Measurements from ENCODE around the gene BEND2. TPM values are rescaled to one million over a fixed set of nuclear protein-coding genes. Genes with fewer than 3 reads are reported as not detected.

BEND2 gene
- total RNA-seq, 4 donors from 2014 or later, result not detected

GRCh38 chrX:18129690-18130089 is 91.0 kb downstream of the BEND2 start:
- in situ Hi-C loops (cut with MboI; ENCODE audit: low pct_ligation_motif_present in 1 of 4, low pct_unique_long_range_greater_than_20kb in 1 of 4, low sequenced_read_pairs in 3 of 4) (no loop called here), intact Hi-C loops (cut with DNase I; ENCODE audit: low total_unique reads) (no loop called here)
- Histone ChIP-seq H3K9me3 (no peaks in the 10 kb centered on the region), H3K4me3 (no peak overlapping the region), H3K36me3 (no peaks in the 10 kb centered on the region), H3K27ac (no peak overlapping the region), H3K4me1 (no peaks in the 10 kb centered on the region), H3K27me3 (no peaks in the 10 kb centered on the region)
- 72 to 82% methylated on average over 2 to 8 of the region's 8 CpGs for WGBS, 2 donors (ENCODE audit: low coverage in 1 of 2)
- no peak for TF ChIP-seq EP300 (IDR thresholded peaks at IDR 0.05; ENCODE audit: low read depth)
- TF ChIP-seq POLR2AphosphoS5 (IDR thresholded peaks at IDR 0.05), result no peak
- TF ChIP-seq, protein P1, sequence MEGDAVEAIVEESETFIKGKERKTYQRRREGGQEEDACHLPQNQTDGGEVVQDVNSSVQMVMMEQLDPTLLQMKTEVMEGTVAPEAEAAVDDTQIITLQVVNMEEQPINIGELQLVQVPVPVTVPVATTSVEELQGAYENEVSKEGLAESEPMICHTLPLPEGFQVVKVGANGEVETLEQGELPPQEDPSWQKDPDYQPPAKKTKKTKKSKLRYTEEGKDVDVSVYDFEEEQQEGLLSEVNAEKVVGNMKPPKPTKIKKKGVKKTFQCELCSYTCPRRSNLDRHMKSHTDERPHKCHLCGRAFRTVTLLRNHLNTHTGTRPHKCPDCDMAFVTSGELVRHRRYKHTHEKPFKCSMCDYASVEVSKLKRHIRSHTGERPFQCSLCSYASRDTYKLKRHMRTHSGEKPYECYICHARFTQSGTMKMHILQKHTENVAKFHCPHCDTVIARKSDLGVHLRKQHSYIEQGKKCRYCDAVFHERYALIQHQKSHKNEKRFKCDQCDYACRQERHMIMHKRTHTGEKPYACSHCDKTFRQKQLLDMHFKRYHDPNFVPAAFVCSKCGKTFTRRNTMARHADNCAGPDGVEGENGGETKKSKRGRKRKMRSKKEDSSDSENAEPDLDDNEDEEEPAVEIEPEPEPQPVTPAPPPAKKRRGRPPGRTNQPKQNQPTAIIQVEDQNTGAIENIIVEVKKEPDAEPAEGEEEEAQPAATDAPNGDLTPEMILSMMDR (IDR thresholded peaks at IDR 0.05), result no peak
- TF ChIP-seq POLR2A (IDR thresholded peaks at IDR 0.05), result no peak
- no peak for DNase-seq

DNA sequence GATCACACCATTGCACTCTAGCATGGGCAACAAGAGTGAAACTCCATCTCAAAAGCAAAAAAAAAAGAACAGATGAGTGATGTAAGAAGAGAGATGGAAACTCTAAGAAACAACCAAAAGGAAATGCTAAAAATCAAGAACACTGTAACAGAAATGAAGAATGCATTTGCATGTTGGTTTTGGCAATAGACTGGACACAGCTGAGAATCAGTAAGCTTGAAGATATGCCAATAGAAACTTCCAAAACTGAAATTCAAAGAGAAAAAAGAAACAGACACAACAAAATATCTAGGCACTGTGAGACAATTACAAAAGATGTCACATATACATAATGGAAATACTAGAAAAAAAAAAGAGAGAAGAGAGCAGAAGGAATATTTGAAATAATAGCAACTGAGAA is 93.7 kb downstream of the BEND2 start:
- no peaks in the 10 kb centered on the region for H3K9me3 ChIP-seq
- no peaks in the 10 kb centered on the region for H3K36me3 ChIP-seq
- H3K27ac ChIP-seq, result no peak overlapping the region
- in situ Hi-C loops (cut with MboI; ENCODE audit: low pct_ligation_motif_present in 1 of 4, low pct_unique_long_range_greater_than_20kb in 1 of 4, low sequenced_read_pairs in 3 of 4) (no loop called here), intact Hi-C loops (cut with DNase I; ENCODE audit: low total_unique reads) (no loop called here)
- TF ChIP-seq POLR2AphosphoS5 (IDR thresholded peaks at IDR 0.05) (no peak), EP300 (IDR thresholded peaks at IDR 0.05; ENCODE audit: low read depth) (no peak), POLR2A (IDR thresholded peaks at IDR 0.05) (no peak)
- TF ChIP-seq, protein P1 (IDR thresholded peaks at IDR 0.05), result no peak
- H3K4me1 ChIP-seq, result no peaks in the 10 kb centered on the region
- DNase-seq, result no peak
- H3K4me3 ChIP-seq, result no peak overlapping the region
- no peaks in the 10 kb centered on the region for H3K27me3 ChIP-seq

GRCh38 chrX:18119856-18120255 is 100.8 kb downstream of the BEND2 start:
- TF ChIP-seq EP300 (IDR thresholded peaks at IDR 0.05; ENCODE audit: low read depth) (no peak), POLR2A (IDR thresholded peaks at IDR 0.05) (no peak), POLR2AphosphoS5 (IDR thresholded peaks at IDR 0.05) (no peak)
- TF ChIP-seq, protein P1 (IDR thresholded peaks at IDR 0.05), result no peak
- H3K27me3 ChIP-seq, result no peaks in the 10 kb centered on the region
- no peaks in the 10 kb centered on the region for H3K36me3 ChIP-seq
- WGBS, 2 donors (ENCODE audit: low coverage in 1 of 2), result 85% methylated on average over 2 of the region's 2 CpGs; no CpG with 5 or more reads in 1 of the 2 donors
- no peaks in the 10 kb centered on the region for H3K9me3 ChIP-seq
- H3K4me1 ChIP-seq, result no peaks in the 10 kb centered on the region
- in situ Hi-C loops (cut with MboI; ENCODE audit: low pct_ligation_motif_present in 1 of 4, low pct_unique_long_range_greater_than_20kb in 1 of 4, low sequenced_read_pairs in 3 of 4), result no loop called here
- H3K27ac ChIP-seq, result no peak overlapping the region
- no peak overlapping the region for H3K4me3 ChIP-seq
- no peak for DNase-seq
- intact Hi-C loops (cut with DNase I; ENCODE audit: low total_unique reads), result no loop called here

Other genes with a start within 250 kb of the BEND2 start
- gene SCML2, start 133.8 kb upstream of the BEND2 start, total RNA-seq, result 10 to 100 TPM in 1 of 4 donors, 1 to 10 TPM in 3; 1.1 to 15.9 (median 1.4) TPM
- gene CDKL5, start 204.7 kb upstream of the BEND2 start, total RNA-seq, result 1 to 10 TPM in 3 of 4 donors, under 1 TPM in 1; 0.75 to 4.8 (median 3.5) TPM

All from transverse colon (tissue), 4 donors.